ENCODE measurements around the gene CLASP1. TPM values are rescaled to one million over a fixed set of nuclear protein-coding genes. Genes with fewer than 3 reads are reported as not detected.
"Not testable (repeated sequence)": the region's sequence is repeated elsewhere in the genome, so short reads cannot be mapped to it uniquely, and the experiment has no call there.

CLASP1 gene
- total RNA-seq, 1 donor from 2014 or later = 54.1 TPM

- peaks cover 2% of the 10 kb centered on the region for H3K36me3 ChIP-seq (ENCODE audit: control insufficient read depth, insufficient read depth, low read length)
- H3K27me3 ChIP-seq (ENCODE audit: control insufficient read depth, insufficient read depth, low read length) = no peaks in the 10 kb centered on the region
- H3K4me3 ChIP-seq (ENCODE audit: low read depth, low read length) = no peak overlapping the region
- TF ChIP-seq CTCF (IDR thresholded peaks at IDR 0.05; ENCODE audit: insufficient read depth, low read length, poor library complexity, severe bottlenecking) = no peak
- DNase-seq (ENCODE audit: low read depth) = no peak
These were observed 272.6 kb downstream of the CLASP1 start for GRCh38 chr2:121376535-121377250.

- peaks cover 2% of the 10 kb centered on the region for H3K36me3 ChIP-seq (ENCODE audit: control insufficient read depth, insufficient read depth, low read length)
These were observed 273.6 kb downstream of the CLASP1 start for GRCh38 chr2:121375621-121376159.

GRCh38 chr2:121374412-121375075 lies 274.7 kb downstream of the CLASP1 start:
- not testable (repeated sequence) for DNase-seq (ENCODE audit: low read depth); H3K4me3 ChIP-seq (ENCODE audit: low read depth, low read length); H3K27me3 ChIP-seq (ENCODE audit: control insufficient read depth, insufficient read depth, low read length); H3K36me3 ChIP-seq (ENCODE audit: control insufficient read depth, insufficient read depth, low read length)

More at GRCh38 chr2:121375621-121376159, 273.6 kb downstream of the CLASP1 start:
- no peaks in the 10 kb centered on the region for H3K27me3 ChIP-seq (ENCODE audit: control insufficient read depth, insufficient read depth, low read length)
- DNase-seq (ENCODE audit: low read depth) = no peak
- H3K4me3 ChIP-seq (ENCODE audit: low read depth, low read length) = no peak overlapping the region
- no peak for TF ChIP-seq CTCF (IDR thresholded peaks at IDR 0.05; ENCODE audit: insufficient read depth, low read length, poor library complexity, severe bottlenecking)

GRCh38 chr2:121372721-121373353 lies 276.4 kb downstream of the CLASP1 start:
- TF ChIP-seq CTCF (IDR thresholded peaks at IDR 0.05; ENCODE audit: insufficient read depth, low read length, poor library complexity, severe bottlenecking) = no peak
- DNase-seq (ENCODE audit: low read depth) = no peak
- Histone ChIP-seq H3K36me3 (ENCODE audit: control insufficient read depth, insufficient read depth, low read length) (peaks cover 2% of the 10 kb centered on the region), H3K4me3 (ENCODE audit: low read depth, low read length) (no peak overlapping the region), H3K27me3 (ENCODE audit: control insufficient read depth, insufficient read depth, low read length) (no peaks in the 10 kb centered on the region)

DNA sequence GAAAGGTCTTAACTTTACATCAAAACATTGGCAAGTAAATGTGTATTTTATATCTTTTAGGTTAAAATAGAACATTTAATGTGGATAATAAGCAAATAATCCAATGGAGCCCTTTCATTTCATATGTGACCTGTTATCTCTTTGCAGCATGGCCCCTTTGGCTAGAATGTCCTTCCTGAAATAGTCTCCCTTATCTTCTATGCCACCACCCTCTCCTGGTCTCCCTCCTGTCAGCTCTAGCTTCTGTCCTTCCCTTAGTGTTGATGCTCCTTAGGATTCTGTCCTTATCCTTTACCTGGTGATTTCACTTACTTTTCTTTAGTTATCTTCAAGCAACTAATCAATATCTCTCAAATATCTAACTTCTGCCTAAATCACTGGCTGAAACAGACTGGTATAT lies 277.2 kb downstream of the CLASP1 start:
- no peak for TF ChIP-seq CTCF (IDR thresholded peaks at IDR 0.05; ENCODE audit: insufficient read depth, low read length, poor library complexity, severe bottlenecking)
- H3K36me3 ChIP-seq (ENCODE audit: control insufficient read depth, insufficient read depth, low read length) = peaks cover 3% of the 10 kb centered on the region
- H3K27me3 ChIP-seq (ENCODE audit: control insufficient read depth, insufficient read depth, low read length) = no peaks in the 10 kb centered on the region
- DNase-seq (ENCODE audit: low read depth) = no peak
- no peak overlapping the region for H3K4me3 ChIP-seq (ENCODE audit: low read depth, low read length)

DNA sequence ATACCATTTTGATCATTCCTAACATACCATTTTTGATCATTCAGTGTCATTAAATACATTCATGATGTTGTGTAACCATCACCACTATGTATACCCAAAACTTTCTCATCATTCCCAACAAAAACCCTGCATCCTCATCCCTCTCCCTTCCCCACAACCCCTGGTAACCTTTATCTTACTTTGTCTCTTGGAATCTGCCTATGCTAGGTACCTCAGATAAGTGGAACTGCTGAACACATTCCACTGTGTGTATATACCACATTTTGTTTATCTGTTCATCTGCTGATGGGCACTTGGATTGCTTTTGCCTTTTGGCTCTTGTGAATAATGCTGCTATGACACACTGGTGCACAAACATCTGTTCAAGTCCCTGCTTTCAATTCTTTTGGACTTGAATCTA lies 280.4 kb downstream of the CLASP1 start:
- DNase-seq (ENCODE audit: low read depth) = no peak
- Histone ChIP-seq H3K4me3 (ENCODE audit: low read depth, low read length) (no peak overlapping the region), H3K27me3 (ENCODE audit: control insufficient read depth, insufficient read depth, low read length) (no peaks in the 10 kb centered on the region), H3K36me3 (ENCODE audit: control insufficient read depth, insufficient read depth, low read length) (peaks cover 3% of the 10 kb centered on the region)
- TF ChIP-seq CTCF (IDR thresholded peaks at IDR 0.05; ENCODE audit: insufficient read depth, low read length, poor library complexity, severe bottlenecking) = no peak
